ENCODE data around the gene POT1. TPM values are rescaled to one million over a fixed set of nuclear protein-coding genes. Genes with fewer than 3 reads are reported as not detected.

Gene POT1
- total and polyA plus RNA-seq, 2 of the 4 experiments (the other 2 are of a cell fraction), result 12.7 to 28.5 TPM

DNA sequence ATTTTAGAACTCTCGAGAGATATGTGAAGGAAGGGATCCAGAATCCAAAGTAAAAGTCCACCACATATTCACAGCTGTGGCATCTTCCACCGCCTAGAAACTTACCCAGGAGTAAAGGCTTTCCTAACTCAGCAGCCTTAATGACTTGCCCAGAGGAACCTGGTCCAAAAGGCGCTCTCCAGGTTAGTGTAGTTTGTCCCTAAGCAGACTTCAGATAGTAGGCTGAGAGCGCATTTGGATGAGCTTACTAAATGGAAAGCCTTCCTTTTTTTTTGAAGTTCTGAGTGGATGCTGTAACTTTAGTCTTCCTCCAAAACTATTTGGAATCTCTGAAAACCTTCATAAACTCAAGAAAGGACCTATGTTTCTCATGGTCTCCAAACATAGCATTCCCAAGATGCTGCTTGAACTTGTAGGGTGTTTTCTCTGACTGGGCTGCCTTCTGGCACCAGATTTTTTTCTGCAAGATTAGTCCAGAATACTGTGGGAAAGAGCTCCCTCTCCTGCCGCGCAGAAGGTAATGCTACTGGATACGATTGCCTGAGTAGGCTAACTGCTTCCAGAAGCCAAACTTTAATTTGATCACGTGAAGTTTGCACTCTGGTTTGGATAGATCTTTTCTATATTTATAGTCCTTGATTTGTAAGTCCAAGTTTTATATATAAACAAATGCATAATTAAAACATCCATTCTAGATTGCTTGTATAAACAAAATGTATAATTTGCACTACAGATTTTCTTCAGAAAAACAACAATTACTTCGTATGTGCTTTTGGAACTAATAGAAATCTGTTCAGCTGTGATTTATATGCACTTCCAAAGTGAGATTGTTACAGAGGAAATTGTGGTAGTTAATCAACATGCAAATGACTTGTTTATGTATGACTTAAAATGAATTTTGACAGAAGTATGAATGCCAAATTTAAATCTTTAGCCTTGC lies 144.5 kb downstream of the POT1 start:
- no peak overlapping the region for H3K4me2 ChIP-seq (ENCODE audit: low read depth, low read length)
- no peaks in the 10 kb centered on the region for H3K36me3 ChIP-seq (ENCODE audit: control insufficient read depth, insufficient read depth, low read length)
- H3K27ac ChIP-seq (ENCODE audit: insufficient read depth, low read length), result no peak overlapping the region
- peak overlapping the region; percentile 42; the same call in 1 of the 2 replicates for H4K91ac ChIP-seq (ENCODE audit: insufficient read depth, low read depth, low read length)
- H2AK5ac ChIP-seq (ENCODE audit: low read depth, low read length), result peak overlapping the region; percentile 10; the same call in 1 of the 2 replicates
- H3K9ac ChIP-seq (ENCODE audit: low read depth, low read length), result no peak overlapping the region
- H2BK20ac ChIP-seq (ENCODE audit: low read depth, low read length), result peak overlapping the region; percentile 57; the same call in 1 of the 2 replicates
- peaks cover 3% of the 10 kb centered on the region for H3K9me1 ChIP-seq (ENCODE audit: insufficient read depth, low read length)
- H3K9me3 ChIP-seq (ENCODE audit: control insufficient read depth, insufficient read depth, low read length), result no peaks in the 10 kb centered on the region
- H4K5ac ChIP-seq (ENCODE audit: low read depth, low read length), result 0 out of 2 replicates have a peak overlapping the region, but pooled peaks have one; percentile 30
- no TSS peak for BruUV-seq (replicated peaks)
- no peaks in the 10 kb centered on the region for H4K20me1 ChIP-seq (ENCODE audit: insufficient read depth, low read length)
- no peak overlapping the region for H2BK5ac ChIP-seq (ENCODE audit: low read depth, low read length, poor library complexity, severe bottlenecking)
- intact Hi-C loops (cut with micrococcal nuclease) (loop anchor here (1.0 to 5.0 kb wide), 4 partner anchors 72 to 684 kb away; no protein-coding TSS in a partner anchor), dilution Hi-C loops (cut with HindIII; ENCODE audit: low sequenced_read_pairs, unreplicated experiment) (no loop called here), in situ Hi-C loops (cut with MboI; ENCODE audit: low sequenced_read_pairs) (loop anchor here (5.0 kb wide), 1 partner anchor 633 kb away; no protein-coding TSS in a partner anchor)
- H3K4me3 ChIP-seq (ENCODE audit: insufficient read depth, low read depth, low read length), result no peak overlapping the region
- no peak overlapping the region for H3K18ac ChIP-seq (ENCODE audit: low read depth, low read length)
- DNase-seq (peak; percentile 73), ATAC-seq (ENCODE audit: low read depth) (peak; percentile 85)
- H2AFZ ChIP-seq (replicated peaks; ENCODE audit: low read length, poor library complexity), result peak overlapping the region; percentile 78
- H2BK120ac ChIP-seq (ENCODE audit: low read depth, low read length), result peak overlapping the region; percentile 87
- H2BK15ac ChIP-seq (ENCODE audit: low read depth, low read length), result peak overlapping the region; percentile 47; the same call in 1 of the 3 replicates
- peak overlapping the region; percentile 58; the same call in 1 of the 2 replicates for H3K23ac ChIP-seq (ENCODE audit: low read depth, low read length)
- 0 out of 4 replicates have a peak overlapping the region, but pooled peaks of 1 of the 2 experiments have one; percentile 20 for H4K8ac ChIP-seq (ENCODE audit: low read depth in 2 of 2, low read length in 2 of 2)
- peak overlapping the region; percentile 55; the same call in 1 of the 2 replicates for H3K14ac ChIP-seq (replicated peaks; ENCODE audit: low read depth, low read length)
- H3K4ac ChIP-seq (ENCODE audit: low read depth, low read length), result 0 out of 2 replicates have a peak overlapping the region, but pooled peaks have one; percentile 68
- H3K79me1 ChIP-seq (ENCODE audit: low read depth in 1 of 2, low read length in 2 of 2), result no peaks in the 10 kb centered on the region
- POLR2A ChIA-PET (ENCODE audit: unreplicated experiment), result no interaction called here
- H3K4me1 ChIP-seq (ENCODE audit: control insufficient read depth, insufficient read depth, low read length), result peaks cover 2% of the 10 kb centered on the region; the same call in 1 of the 2 replicates
- no CpG with 5 or more reads among the region's 9 CpGs for WGBS, 2 experiments (ENCODE audit: extremely low coverage in 2 of 2, insufficient read length in 1 of 2)
- no peaks in the 10 kb centered on the region for H3K27me3 ChIP-seq (ENCODE audit: control insufficient read depth, insufficient read depth, low read length)
- no peak overlapping the region for H2AK9ac ChIP-seq (replicated peaks; ENCODE audit: low read depth, low read length, poor library complexity)
- H3K56ac ChIP-seq (ENCODE audit: extremely low read depth, insufficient read depth, low read length), result no peak overlapping the region
- CTCF ChIA-PET, result interaction anchor here (0.5 to 2.4 kb wide), 11 partner anchors 12 to 727 kb away, joined by 3 to 12 read pairs (median 4); partner anchors contain the start of gene GPR37
- TF ChIP-seq BHLHE40 (IDR thresholded peaks at IDR 0.05; ENCODE audit: low read depth, low read length) (peak; percentile 23; the same call in 1 of the 2 replicates), MAZ (IDR thresholded peaks at IDR 0.05; ENCODE audit: borderline replicate concordance, low read depth, low read length) (no peak), MXI1 (IDR thresholded peaks at IDR 0.05; ENCODE audit: borderline replicate concordance, low read depth, low read length) (no peak), CHD1 (IDR thresholded peaks at IDR 0.05; ENCODE audit: low read depth, low read length) (no peak), POLR2A (IDR thresholded peaks at IDR 0.05; ENCODE audit: low read depth, low read length) (0 out of 2 replicates have a peak, but pooled peaks have one; percentile 43), CEBPB (IDR thresholded peaks at IDR 0.05; ENCODE audit: low read depth, low read length) (no peak), RCOR1 (IDR thresholded peaks at IDR 0.05; ENCODE audit: insufficient replicate concordance, low read length) (no peak), RAD21 (IDR thresholded peaks at IDR 0.05; ENCODE audit: low read length) (peak; percentile 97), FOS (IDR thresholded peaks at IDR 0.05; ENCODE audit: low read depth, low read length) (no peak)
- TF ChIP-seq, protein P1, sequence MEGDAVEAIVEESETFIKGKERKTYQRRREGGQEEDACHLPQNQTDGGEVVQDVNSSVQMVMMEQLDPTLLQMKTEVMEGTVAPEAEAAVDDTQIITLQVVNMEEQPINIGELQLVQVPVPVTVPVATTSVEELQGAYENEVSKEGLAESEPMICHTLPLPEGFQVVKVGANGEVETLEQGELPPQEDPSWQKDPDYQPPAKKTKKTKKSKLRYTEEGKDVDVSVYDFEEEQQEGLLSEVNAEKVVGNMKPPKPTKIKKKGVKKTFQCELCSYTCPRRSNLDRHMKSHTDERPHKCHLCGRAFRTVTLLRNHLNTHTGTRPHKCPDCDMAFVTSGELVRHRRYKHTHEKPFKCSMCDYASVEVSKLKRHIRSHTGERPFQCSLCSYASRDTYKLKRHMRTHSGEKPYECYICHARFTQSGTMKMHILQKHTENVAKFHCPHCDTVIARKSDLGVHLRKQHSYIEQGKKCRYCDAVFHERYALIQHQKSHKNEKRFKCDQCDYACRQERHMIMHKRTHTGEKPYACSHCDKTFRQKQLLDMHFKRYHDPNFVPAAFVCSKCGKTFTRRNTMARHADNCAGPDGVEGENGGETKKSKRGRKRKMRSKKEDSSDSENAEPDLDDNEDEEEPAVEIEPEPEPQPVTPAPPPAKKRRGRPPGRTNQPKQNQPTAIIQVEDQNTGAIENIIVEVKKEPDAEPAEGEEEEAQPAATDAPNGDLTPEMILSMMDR (conservative IDR thresholded peaks at IDR 0.05; ENCODE audit: low read depth, low read length), result peak; percentile 95
- TF ChIP-seq, protein P2, sequence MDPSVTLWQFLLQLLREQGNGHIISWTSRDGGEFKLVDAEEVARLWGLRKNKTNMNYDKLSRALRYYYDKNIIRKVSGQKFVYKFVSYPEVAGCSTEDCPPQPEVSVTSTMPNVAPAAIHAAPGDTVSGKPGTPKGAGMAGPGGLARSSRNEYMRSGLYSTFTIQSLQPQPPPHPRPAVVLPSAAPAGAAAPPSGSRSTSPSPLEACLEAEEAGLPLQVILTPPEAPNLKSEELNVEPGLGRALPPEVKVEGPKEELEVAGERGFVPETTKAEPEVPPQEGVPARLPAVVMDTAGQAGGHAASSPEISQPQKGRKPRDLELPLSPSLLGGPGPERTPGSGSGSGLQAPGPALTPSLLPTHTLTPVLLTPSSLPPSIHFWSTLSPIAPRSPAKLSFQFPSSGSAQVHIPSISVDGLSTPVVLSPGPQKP (IDR thresholded peaks at IDR 0.05; ENCODE audit: borderline replicate concordance, low read depth, low read length), result no peak
- TF ChIP-seq, protein P3, sequence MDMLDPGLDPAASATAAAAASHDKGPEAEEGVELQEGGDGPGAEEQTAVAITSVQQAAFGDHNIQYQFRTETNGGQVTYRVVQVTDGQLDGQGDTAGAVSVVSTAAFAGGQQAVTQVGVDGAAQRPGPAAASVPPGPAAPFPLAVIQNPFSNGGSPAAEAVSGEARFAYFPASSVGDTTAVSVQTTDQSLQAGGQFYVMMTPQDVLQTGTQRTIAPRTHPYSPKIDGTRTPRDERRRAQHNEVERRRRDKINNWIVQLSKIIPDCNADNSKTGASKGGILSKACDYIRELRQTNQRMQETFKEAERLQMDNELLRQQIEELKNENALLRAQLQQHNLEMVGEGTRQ (IDR thresholded peaks at IDR 0.05; ENCODE audit: low read depth, low read length), result peak; percentile 47; the same call in 1 of the 2 replicates

Measured in IMR-90 (cell line).